ENCODE data around the gene ACTL6A. TPM values are rescaled to one million over a fixed set of nuclear protein-coding genes. Genes with fewer than 3 reads are reported as not detected.

The ACTL6A gene
- total and polyA plus RNA-seq, 2 donors from 2014 or later = 23.7 to 40.7 TPM

DNA sequence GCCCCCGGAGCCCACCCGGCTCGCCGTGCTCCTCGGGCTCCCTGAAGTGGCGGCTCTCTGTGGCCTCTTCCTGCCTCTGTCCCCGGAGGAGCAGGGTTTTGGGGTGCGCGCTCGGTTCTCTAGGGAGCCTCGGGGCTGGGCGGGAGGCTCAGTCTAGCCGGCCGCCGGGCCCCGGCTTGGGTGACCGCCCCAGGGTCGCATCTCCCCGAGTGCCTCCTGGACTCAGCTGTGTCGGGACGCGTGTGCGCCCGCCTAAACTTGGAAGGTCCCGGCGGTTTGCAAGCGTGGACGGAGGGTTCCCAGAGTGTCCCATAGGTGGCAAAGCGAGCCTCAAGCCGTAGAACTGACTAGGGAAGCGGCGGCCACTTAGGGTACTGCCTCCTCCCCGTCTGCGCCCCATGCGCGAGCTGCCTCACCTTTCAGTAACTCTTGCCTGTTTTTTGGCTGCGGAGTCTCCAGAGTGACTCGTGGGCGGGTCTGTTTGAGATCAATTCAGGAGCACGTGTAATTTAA, 601 bp downstream of the ACTL6A start:
- intact Hi-C loops (cut with DNase I) = no loop called here
- peaks cover 0 to 4% (median 4%) of the 10 kb centered on the region in 3 donors for H3K4me1 ChIP-seq (ENCODE audit: control insufficient read depth in 2 of 3, insufficient read depth in 2 of 3, low read depth in 1 of 3, low read length in 3 of 3)
- FAIRE-seq (no peak), DNase-seq (peak; percentile 78 to 88 (median 85))
- H3K36me3 ChIP-seq (ENCODE audit: control insufficient read depth in 2 of 3, insufficient read depth in 3 of 3, low read length in 3 of 3) = no peaks in the 10 kb centered on the region
- no peaks in the 10 kb centered on the region for H3K27me3 ChIP-seq (ENCODE audit: control insufficient read depth, insufficient read depth, low read length)
- H3K27ac ChIP-seq (ENCODE audit: low read depth in 2 of 2, low read length in 2 of 2) = peak overlapping the region; percentile 70
- H3K9me3 ChIP-seq (ENCODE audit: control insufficient read depth in 2 of 3, insufficient read depth in 1 of 3, low read length in 3 of 3) = no peaks in the 10 kb centered on the region
- H3K4me3 ChIP-seq (ENCODE audit: low read length in 3 of 3) = peak overlapping the region; percentile 40 to 87 (median 83)
- TF ChIP-seq, protein P1, sequence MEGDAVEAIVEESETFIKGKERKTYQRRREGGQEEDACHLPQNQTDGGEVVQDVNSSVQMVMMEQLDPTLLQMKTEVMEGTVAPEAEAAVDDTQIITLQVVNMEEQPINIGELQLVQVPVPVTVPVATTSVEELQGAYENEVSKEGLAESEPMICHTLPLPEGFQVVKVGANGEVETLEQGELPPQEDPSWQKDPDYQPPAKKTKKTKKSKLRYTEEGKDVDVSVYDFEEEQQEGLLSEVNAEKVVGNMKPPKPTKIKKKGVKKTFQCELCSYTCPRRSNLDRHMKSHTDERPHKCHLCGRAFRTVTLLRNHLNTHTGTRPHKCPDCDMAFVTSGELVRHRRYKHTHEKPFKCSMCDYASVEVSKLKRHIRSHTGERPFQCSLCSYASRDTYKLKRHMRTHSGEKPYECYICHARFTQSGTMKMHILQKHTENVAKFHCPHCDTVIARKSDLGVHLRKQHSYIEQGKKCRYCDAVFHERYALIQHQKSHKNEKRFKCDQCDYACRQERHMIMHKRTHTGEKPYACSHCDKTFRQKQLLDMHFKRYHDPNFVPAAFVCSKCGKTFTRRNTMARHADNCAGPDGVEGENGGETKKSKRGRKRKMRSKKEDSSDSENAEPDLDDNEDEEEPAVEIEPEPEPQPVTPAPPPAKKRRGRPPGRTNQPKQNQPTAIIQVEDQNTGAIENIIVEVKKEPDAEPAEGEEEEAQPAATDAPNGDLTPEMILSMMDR (IDR thresholded peaks at IDR 0.05; ENCODE audit: borderline replicate concordance, extremely low read depth, insufficient read depth) = no peak
- H3K9ac ChIP-seq (ENCODE audit: low read length in 3 of 3) = peak overlapping the region; percentile 24 to 72 (median 48)

DNA sequence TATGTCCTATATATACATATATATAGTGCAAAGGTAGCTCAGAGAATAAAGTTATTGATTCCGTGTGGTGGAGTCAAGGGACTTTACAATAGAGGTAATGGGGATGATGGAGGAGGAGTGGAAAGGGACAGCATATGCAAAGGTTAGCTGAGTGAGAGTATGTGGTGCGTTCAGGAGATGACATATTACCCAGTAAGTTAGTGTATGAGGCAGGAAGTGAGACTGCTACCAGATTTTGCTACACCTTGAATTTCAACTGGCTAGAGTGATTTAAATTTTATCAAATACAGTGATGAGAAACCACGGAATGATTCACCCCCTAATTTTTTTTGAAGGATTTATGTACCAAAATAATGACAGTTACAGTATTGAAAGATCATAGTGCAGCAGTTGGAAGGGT, 2.8 kb downstream of the ACTL6A start:
- DNase-seq = no peak
- intact Hi-C loops (cut with DNase I) = no loop called here
- peaks cover 2 to 6% (median 4%) of the 10 kb centered on the region in 3 donors for H3K36me3 ChIP-seq (ENCODE audit: control insufficient read depth in 2 of 3, insufficient read depth in 3 of 3, low read length in 3 of 3)
- H3K27me3 ChIP-seq (ENCODE audit: control insufficient read depth, insufficient read depth, low read length) = no peaks in the 10 kb centered on the region
- TF ChIP-seq, protein P1 (IDR thresholded peaks at IDR 0.05; ENCODE audit: borderline replicate concordance, extremely low read depth, insufficient read depth) = no peak
- FAIRE-seq = no peak
- no peak overlapping the region for H3K4me3 ChIP-seq (ENCODE audit: low read length in 3 of 3)
- no peak overlapping the region for H3K9ac ChIP-seq (ENCODE audit: low read length in 3 of 3)
- no peaks in the 10 kb centered on the region for H3K9me3 ChIP-seq (ENCODE audit: control insufficient read depth in 2 of 3, insufficient read depth in 1 of 3, low read length in 3 of 3)
- no peak overlapping the region for H3K27ac ChIP-seq (ENCODE audit: low read depth in 2 of 2, low read length in 2 of 2)
- H3K4me1 ChIP-seq (ENCODE audit: control insufficient read depth in 2 of 3, insufficient read depth in 2 of 3, low read depth in 1 of 3, low read length in 3 of 3) = peaks cover 0 to 4% (median 4%) of the 10 kb centered on the region in 3 donors

DNA sequence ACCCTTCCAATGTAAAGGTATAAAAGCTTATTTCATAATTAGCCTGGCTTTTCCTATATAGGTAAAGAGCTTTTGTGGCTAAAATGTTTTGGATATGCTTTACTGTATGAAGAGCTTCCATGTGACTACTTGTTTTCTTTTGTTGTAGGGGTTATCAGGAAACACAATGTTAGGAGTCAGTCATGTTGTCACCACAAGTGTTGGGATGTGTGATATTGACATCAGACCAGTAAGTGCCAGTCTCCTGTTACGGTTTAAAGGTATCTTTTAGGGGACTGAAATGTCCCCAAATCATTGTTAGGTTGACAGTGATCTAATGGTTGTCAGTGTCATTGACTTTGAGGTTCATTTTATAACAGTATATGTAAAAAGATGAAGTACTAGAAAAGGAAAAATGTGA, 18.3 kb downstream of the ACTL6A start:
- Histone ChIP-seq H3K36me3 (ENCODE audit: control insufficient read depth in 2 of 3, insufficient read depth in 3 of 3, low read length in 3 of 3) (peaks cover 7 to 14% (median 8%) of the 10 kb centered on the region in 3 donors), H3K27ac (ENCODE audit: low read depth in 2 of 2, low read length in 2 of 2) (no peak overlapping the region)
- no peak for FAIRE-seq

More for the DNA sequence above, 18.3 kb downstream of the ACTL6A start:
- intact Hi-C loops (cut with DNase I) = no loop called here
- Histone ChIP-seq H3K4me1 (ENCODE audit: control insufficient read depth in 2 of 3, insufficient read depth in 2 of 3, low read depth in 1 of 3, low read length in 3 of 3) (no peaks in the 10 kb centered on the region), H3K9me3 (ENCODE audit: control insufficient read depth in 2 of 3, insufficient read depth in 1 of 3, low read length in 3 of 3) (no peaks in the 10 kb centered on the region), H3K27me3 (ENCODE audit: control insufficient read depth, insufficient read depth, low read length) (no peaks in the 10 kb centered on the region), H3K9ac (ENCODE audit: low read length in 3 of 3) (no peak overlapping the region), H3K4me3 (ENCODE audit: low read length in 3 of 3) (no peak overlapping the region)
- TF ChIP-seq, protein P1 (IDR thresholded peaks at IDR 0.05; ENCODE audit: borderline replicate concordance, extremely low read depth, insufficient read depth) = no peak
- DNase-seq = no peak

Data from kidney (tissue), 14 donors.